Measurements from ENCODE around the gene ITFG1. TPM values are rescaled to one million over a fixed set of nuclear protein-coding genes. Genes with fewer than 3 reads are reported as not detected.

ITFG1 gene
- total RNA-seq, 4 donors from 2014 or later, result 32.5 to 63.1 (median 43.1) TPM

GRCh38 chr16:47486856-47487255 lies 26.0 kb upstream of the ITFG1 start:
- DNase-seq (ENCODE audit: low spot score) (no peak), ATAC-seq (ENCODE audit: low FRiP score) (no peak)
- no peak for TF ChIP-seq CTCF (IDR thresholded peaks at IDR 0.05)

- no peak for TF ChIP-seq CTCF (IDR thresholded peaks at IDR 0.05)
- DNase-seq (ENCODE audit: low spot score), result no peak
- no peak for ATAC-seq (ENCODE audit: low FRiP score)
Measured at GRCh38 chr16:47483616-47484015, 22.8 kb upstream of the ITFG1 start.

- ATAC-seq (ENCODE audit: low FRiP score), result no peak
- no peak for DNase-seq (ENCODE audit: low spot score)
- no peak for TF ChIP-seq CTCF (IDR thresholded peaks at IDR 0.05)
Measured at GRCh38 chr16:47481698-47482374, 21.0 kb upstream of the ITFG1 start.

GRCh38 chr16:47480410-47480809 lies 19.5 kb upstream of the ITFG1 start:
- no peak for ATAC-seq (ENCODE audit: low FRiP score)

GRCh38 chr16:47477679-47478078 lies 16.8 kb upstream of the ITFG1 start:
- DNase-seq (ENCODE audit: low spot score) (no peak), ATAC-seq (ENCODE audit: low FRiP score) (no peak)
- TF ChIP-seq CTCF (IDR thresholded peaks at IDR 0.05), result no peak

More at GRCh38 chr16:47480410-47480809, 19.5 kb upstream of the ITFG1 start:
- no peak for TF ChIP-seq CTCF (IDR thresholded peaks at IDR 0.05)
- no peak for DNase-seq (ENCODE audit: low spot score)

GRCh38 chr16:47476654-47477345 lies 15.9 kb upstream of the ITFG1 start:
- ATAC-seq (ENCODE audit: low FRiP score), result no peak
- TF ChIP-seq CTCF (IDR thresholded peaks at IDR 0.05), result no peak
- DNase-seq (ENCODE audit: low spot score), result no peak

GRCh38 chr16:47475786-47476185 lies 14.9 kb upstream of the ITFG1 start:
- DNase-seq (ENCODE audit: low spot score) (no peak), ATAC-seq (ENCODE audit: low FRiP score) (no peak)
- TF ChIP-seq CTCF (IDR thresholded peaks at IDR 0.05), result no peak
